SK-N-SH (cell line): ENCODE measurements around the gene MCF2L2. TPM values are rescaled to one million over a fixed set of nuclear protein-coding genes. Genes with fewer than 3 reads are reported as not detected.

Experiments used
- CTCF ChIA-PET: fragments of 300-600, 350-600 bp; formaldehyde crosslinking; extraction: SDS; loops from one replicate; lab custom pipeline; 2021; lab: Yijun Ruan, JAX
- POLR2A ChIA-PET: fragments of 350-600 bp; sonication (Branson Sonifier 250); formaldehyde crosslinking; extraction: SDS; loops from one replicate; lab custom pipeline; 2020; ENCODE audit warnings: antibody characterized with exemption, inconsistent platforms; lab: Yijun Ruan, JAX
- DNase-seq: peaks from one replicate; pipeline ENCODE4 v3.0.0; 2012
- H2AFZ ChIP-seq: fragments of 200-600 bp; sonication (generic); 2 replicates; pipeline ENCODE4 v1.8.1; 2016; ENCODE audit warnings: antibody characterized with exemption, mild to moderate bottlenecking, low read depth
- H3F3A ChIP-seq: fragments of 200-600 bp; sonication (generic); replicated peaks from 2 replicates; pipeline ENCODE3; 2016; ENCODE audit warnings: antibody characterized with exemption, mild to moderate bottlenecking; ENCODE audit not compliant: insufficient read depth
- H3K27ac ChIP-seq, 2 experiments: fragments of 200-500 bp in 1 of 2; fragments of 200-600 bp in 1 of 2; sonication (Bioruptor generic) in 1 of 2; sonication (generic), shearing (Covaris generic) in 1 of 2; 2 replicates each; pipeline versions ENCODE4 v1.5.1 to v1.6.1; 2014 to 2016; ENCODE audit warnings: low read depth in 2 of 2, inconsistent platforms in 1 of 2, low read length in 1 of 2, mild to moderate bottlenecking in 1 of 2, mixed read lengths in 1 of 2
- H3K27me3 ChIP-seq: fragments of 200-600 bp; sonication (generic), shearing (Covaris generic); 2 replicates; pipeline ENCODE4 v1.6.1; 2016; ENCODE audit warnings: mixed run types; ENCODE audit not compliant: insufficient read depth
- H3K36me3 ChIP-seq, 2 experiments: fragments of 200-500 bp in 1 of 2; fragments of 200-600 bp in 1 of 2; sonication (Bioruptor generic) in 1 of 2; sonication (generic) in 1 of 2; replicated peaks in 1 of 2; 2 replicates each; pipeline versions ENCODE3 to v1.5.1; 2014 to 2016; ENCODE audit warnings: low read length in 1 of 2, mild to moderate bottlenecking in 1 of 2; ENCODE audit not compliant: insufficient read depth in 2 of 2, control insufficient read depth in 1 of 2
- H3K4me1 ChIP-seq, 2 experiments: fragments of 200-500 bp in 1 of 2; fragments of 200-600 bp in 1 of 2; sonication (Bioruptor generic) in 1 of 2; sonication (generic), shearing (Covaris generic) in 1 of 2; 2 replicates each; pipeline versions ENCODE4 v1.5.1 to v1.6.1; 2014 to 2016; ENCODE audit warnings: low read depth in 1 of 2, low read length in 1 of 2, mixed run types in 1 of 2; ENCODE audit not compliant: insufficient read depth in 2 of 2, control insufficient read depth in 1 of 2
- H3K4me2 ChIP-seq: fragments of 200-600 bp; sonication (generic), shearing (Covaris generic); 2 replicates; pipeline ENCODE4 v1.6.1; 2017; ENCODE audit warnings: mixed run types
- H3K4me3 ChIP-seq, 2 experiments: fragments of 200-500 bp in 1 of 2; fragments of 200-600 bp in 1 of 2; sonication (Bioruptor generic) in 1 of 2; sonication (generic), shearing (Covaris generic) in 1 of 2; 2 replicates each; pipeline versions ENCODE4 v1.5.1 to v1.8.1; 2014 to 2016; ENCODE audit warnings: low read depth in 2 of 2, inconsistent platforms in 1 of 2, low read length in 1 of 2, mild to moderate bottlenecking in 1 of 2, mixed read lengths in 1 of 2, moderate library complexity in 1 of 2
- H3K79me2 ChIP-seq: fragments of 200-600 bp; sonication (generic); 2 replicates; pipeline ENCODE4 v1.8.1; 2017; ENCODE audit warnings: mild to moderate bottlenecking; ENCODE audit not compliant: insufficient read depth
- H3K9ac ChIP-seq: fragments of 200-600 bp; sonication (generic); 2 replicates; pipeline ENCODE4 v1.6.1; 2017; ENCODE audit warnings: mixed run types
- H3K9me2 ChIP-seq: fragments of 200-600 bp; sonication (generic); 2 replicates; pipeline ENCODE4 v1.6.1; 2017; ENCODE audit warnings: mixed run types
- H3K9me3 ChIP-seq: fragments of 200-600 bp; sonication (generic); 2 replicates; pipeline ENCODE4 v1.6.1; 2017; ENCODE audit warnings: mixed run types, mild to moderate bottlenecking, moderate library complexity
- H4K20me1 ChIP-seq: fragments of 200-600 bp; sonication (generic); 2 replicates; pipeline ENCODE4 v1.6.1; 2017; ENCODE audit warnings: mild to moderate bottlenecking, mixed run types; ENCODE audit not compliant: insufficient read depth
- ELF1 ChIP-seq: IDR thresholded peaks from 2 replicates; pipeline ENCODE4 v1.4.0; 2012
- FOSL2 ChIP-seq: IDR thresholded peaks from 2 replicates; pipeline ENCODE4 v1.4.0; 2012; ENCODE audit warnings: low read depth, mild to moderate bottlenecking, moderate library complexity, borderline replicate concordance
- FOXM1 ChIP-seq: IDR thresholded peaks from 2 replicates; pipeline ENCODE4 v1.4.0; 2012; ENCODE audit warnings: low read depth, mild to moderate bottlenecking
- GABPA ChIP-seq: IDR thresholded peaks from 2 replicates; pipeline ENCODE4 v1.4.0; 2012; ENCODE audit warnings: low read depth, mild to moderate bottlenecking
- MXI1 ChIP-seq: IDR thresholded peaks from 2 replicates; pipeline ENCODE4 v1.6.1; 2012; ENCODE audit warnings: mild to moderate bottlenecking, low read depth, low read length, improper control_type of control experiment
- NFIC ChIP-seq: IDR thresholded peaks from 2 replicates; pipeline ENCODE4 v1.4.0; 2012; ENCODE audit warnings: borderline replicate concordance
- NRF1 ChIP-seq: IDR thresholded peaks from 2 replicates; pipeline ENCODE4 v1.6.1; 2012; ENCODE audit warnings: low read depth, mild to moderate bottlenecking, low read length
- RAD21 ChIP-seq: IDR thresholded peaks from 2 replicates; pipeline ENCODE4 v1.6.1; 2012; ENCODE audit warnings: mild to moderate bottlenecking, low read length
- SMC3 ChIP-seq: IDR thresholded peaks from 2 replicates; pipeline ENCODE4 v1.6.1; 2012; ENCODE audit warnings: low read depth, low read length, improper control_type of control experiment
- TAF1 ChIP-seq: IDR thresholded peaks from 2 replicates; pipeline ENCODE4 v1.6.1; 2012; ENCODE audit warnings: low read depth, mild to moderate bottlenecking, low read length, moderate library complexity, borderline replicate concordance
- TEAD4 ChIP-seq: IDR thresholded peaks from 2 replicates; pipeline ENCODE4 v1.4.0; 2012; ENCODE audit warnings: mild to moderate bottlenecking, borderline replicate concordance; ENCODE audit not compliant: insufficient read depth
- WGBS: methylation state at CpG from one replicate; pipeline ENCODE4 v1.1.6; 2017; ENCODE audit warnings: low lambda C conversion rate; 5-methylcytosine and 5-hydroxymethylcytosine counted together
- polyA plus RNA-seq, 3 experiments: library from polyadenylated mRNA; depleted of rRNA; stranded (reverse); fragments of >200 nt; gene quantifications; 2 replicates each; pipeline ENCODE4 v1.2.3, GENCODE V29; 2012
- TF ChIP-seq, protein P1 (sequence below): fragments of 150-350 bp; IDR thresholded peaks from 2 replicates; pipeline ENCODE4 v1.6.1; 2017; ENCODE audit warnings: antibody characterized with exemption, low read length, low read depth, borderline replicate concordance
- TF ChIP-seq, protein P2 (sequence below): IDR thresholded peaks from 2 replicates; pipeline ENCODE4 v1.6.1; 2012; ENCODE audit warnings: mild to moderate bottlenecking, low read depth, low read length, moderate library complexity
- TF ChIP-seq, protein P3 (sequence below): fragments of 150-350 bp; IDR thresholded peaks from 2 replicates; pipeline ENCODE4 v1.6.1; 2016; ENCODE audit warnings: mild to moderate bottlenecking, low read depth, low read length
- TF ChIP-seq, protein P4 (sequence below): fragments of 200-600 bp; sonication (generic); IDR thresholded peaks from 2 replicates; pipeline ENCODE4 v1.6.1; 2017; ENCODE audit warnings: antibody characterized with exemption, mild to moderate bottlenecking, moderate library complexity

MCF2L2 gene
- polyA plus RNA-seq, 1 of the 3 experiments (the other 2 are of a cell fraction), result 0.56 TPM

DNA sequence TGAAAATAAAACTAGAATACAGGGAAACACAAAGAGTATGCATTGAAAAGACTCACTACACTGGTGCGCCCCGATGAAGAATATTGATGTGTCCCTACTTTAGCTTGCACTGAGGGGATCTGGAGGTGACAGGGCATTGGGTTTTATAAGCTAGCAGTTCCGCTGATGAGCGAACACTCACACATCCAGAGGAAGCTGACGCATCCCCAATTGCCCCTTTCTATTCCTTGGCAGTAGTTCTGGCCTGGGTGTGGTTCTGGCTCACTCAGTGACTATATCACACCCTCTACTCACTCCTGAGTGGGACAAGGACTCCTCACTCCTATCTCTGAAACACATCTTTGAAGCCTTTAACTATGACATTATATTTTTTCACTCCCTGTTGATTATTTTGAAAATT, 104.3 kb downstream of the MCF2L2 start:
- H3K4me2 ChIP-seq, result no peak overlapping the region
- no peak overlapping the region for H2AFZ ChIP-seq
- no peak overlapping the region for H3K4me3 ChIP-seq
- no peaks in the 10 kb centered on the region for H4K20me1 ChIP-seq
- CTCF ChIA-PET, result interaction anchor here (0.9 kb wide), 1 partner anchor 62 kb away, joined by 4 read pairs; no protein-coding TSS in a partner anchor
- TF ChIP-seq, protein P1, sequence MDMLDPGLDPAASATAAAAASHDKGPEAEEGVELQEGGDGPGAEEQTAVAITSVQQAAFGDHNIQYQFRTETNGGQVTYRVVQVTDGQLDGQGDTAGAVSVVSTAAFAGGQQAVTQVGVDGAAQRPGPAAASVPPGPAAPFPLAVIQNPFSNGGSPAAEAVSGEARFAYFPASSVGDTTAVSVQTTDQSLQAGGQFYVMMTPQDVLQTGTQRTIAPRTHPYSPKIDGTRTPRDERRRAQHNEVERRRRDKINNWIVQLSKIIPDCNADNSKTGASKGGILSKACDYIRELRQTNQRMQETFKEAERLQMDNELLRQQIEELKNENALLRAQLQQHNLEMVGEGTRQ, result no peak
- TF ChIP-seq SMC3 (no peak), MXI1 (no peak), FOXM1 (no peak), NFIC (no peak), TAF1 (no peak), RAD21 (no peak), TEAD4 (no peak), NRF1 (no peak), FOSL2 (no peak), GABPA (no peak), ELF1 (no peak)
- TF ChIP-seq, protein P2, sequence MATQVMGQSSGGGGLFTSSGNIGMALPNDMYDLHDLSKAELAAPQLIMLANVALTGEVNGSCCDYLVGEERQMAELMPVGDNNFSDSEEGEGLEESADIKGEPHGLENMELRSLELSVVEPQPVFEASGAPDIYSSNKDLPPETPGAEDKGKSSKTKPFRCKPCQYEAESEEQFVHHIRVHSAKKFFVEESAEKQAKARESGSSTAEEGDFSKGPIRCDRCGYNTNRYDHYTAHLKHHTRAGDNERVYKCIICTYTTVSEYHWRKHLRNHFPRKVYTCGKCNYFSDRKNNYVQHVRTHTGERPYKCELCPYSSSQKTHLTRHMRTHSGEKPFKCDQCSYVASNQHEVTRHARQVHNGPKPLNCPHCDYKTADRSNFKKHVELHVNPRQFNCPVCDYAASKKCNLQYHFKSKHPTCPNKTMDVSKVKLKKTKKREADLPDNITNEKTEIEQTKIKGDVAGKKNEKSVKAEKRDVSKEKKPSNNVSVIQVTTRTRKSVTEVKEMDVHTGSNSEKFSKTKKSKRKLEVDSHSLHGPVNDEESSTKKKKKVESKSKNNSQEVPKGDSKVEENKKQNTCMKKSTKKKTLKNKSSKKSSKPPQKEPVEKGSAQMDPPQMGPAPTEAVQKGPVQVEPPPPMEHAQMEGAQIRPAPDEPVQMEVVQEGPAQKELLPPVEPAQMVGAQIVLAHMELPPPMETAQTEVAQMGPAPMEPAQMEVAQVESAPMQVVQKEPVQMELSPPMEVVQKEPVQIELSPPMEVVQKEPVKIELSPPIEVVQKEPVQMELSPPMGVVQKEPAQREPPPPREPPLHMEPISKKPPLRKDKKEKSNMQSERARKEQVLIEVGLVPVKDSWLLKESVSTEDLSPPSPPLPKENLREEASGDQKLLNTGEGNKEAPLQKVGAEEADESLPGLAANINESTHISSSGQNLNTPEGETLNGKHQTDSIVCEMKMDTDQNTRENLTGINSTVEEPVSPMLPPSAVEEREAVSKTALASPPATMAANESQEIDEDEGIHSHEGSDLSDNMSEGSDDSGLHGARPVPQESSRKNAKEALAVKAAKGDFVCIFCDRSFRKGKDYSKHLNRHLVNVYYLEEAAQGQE, result no peak
- TF ChIP-seq, protein P3, sequence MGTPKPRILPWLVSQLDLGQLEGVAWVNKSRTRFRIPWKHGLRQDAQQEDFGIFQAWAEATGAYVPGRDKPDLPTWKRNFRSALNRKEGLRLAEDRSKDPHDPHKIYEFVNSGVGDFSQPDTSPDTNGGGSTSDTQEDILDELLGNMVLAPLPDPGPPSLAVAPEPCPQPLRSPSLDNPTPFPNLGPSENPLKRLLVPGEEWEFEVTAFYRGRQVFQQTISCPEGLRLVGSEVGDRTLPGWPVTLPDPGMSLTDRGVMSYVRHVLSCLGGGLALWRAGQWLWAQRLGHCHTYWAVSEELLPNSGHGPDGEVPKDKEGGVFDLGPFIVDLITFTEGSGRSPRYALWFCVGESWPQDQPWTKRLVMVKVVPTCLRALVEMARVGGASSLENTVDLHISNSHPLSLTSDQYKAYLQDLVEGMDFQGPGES, result no peak
- TF ChIP-seq, protein P4, sequence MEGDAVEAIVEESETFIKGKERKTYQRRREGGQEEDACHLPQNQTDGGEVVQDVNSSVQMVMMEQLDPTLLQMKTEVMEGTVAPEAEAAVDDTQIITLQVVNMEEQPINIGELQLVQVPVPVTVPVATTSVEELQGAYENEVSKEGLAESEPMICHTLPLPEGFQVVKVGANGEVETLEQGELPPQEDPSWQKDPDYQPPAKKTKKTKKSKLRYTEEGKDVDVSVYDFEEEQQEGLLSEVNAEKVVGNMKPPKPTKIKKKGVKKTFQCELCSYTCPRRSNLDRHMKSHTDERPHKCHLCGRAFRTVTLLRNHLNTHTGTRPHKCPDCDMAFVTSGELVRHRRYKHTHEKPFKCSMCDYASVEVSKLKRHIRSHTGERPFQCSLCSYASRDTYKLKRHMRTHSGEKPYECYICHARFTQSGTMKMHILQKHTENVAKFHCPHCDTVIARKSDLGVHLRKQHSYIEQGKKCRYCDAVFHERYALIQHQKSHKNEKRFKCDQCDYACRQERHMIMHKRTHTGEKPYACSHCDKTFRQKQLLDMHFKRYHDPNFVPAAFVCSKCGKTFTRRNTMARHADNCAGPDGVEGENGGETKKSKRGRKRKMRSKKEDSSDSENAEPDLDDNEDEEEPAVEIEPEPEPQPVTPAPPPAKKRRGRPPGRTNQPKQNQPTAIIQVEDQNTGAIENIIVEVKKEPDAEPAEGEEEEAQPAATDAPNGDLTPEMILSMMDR, result no peak
- TF ChIP-seq, all 33 proteins: peak for 0
- H3K9ac ChIP-seq, result no peak overlapping the region
- no peaks in the 10 kb centered on the region for H3K9me2 ChIP-seq
- H3F3A ChIP-seq, result no peaks in the 10 kb centered on the region
- no peaks in the 10 kb centered on the region for H3K27me3 ChIP-seq
- H3K9me3 ChIP-seq, result no peaks in the 10 kb centered on the region
- WGBS, result 93% methylated on average over 5 of the region's 5 CpGs
- no peaks in the 10 kb centered on the region for H3K36me3 ChIP-seq
- H3K27ac ChIP-seq, result no peak overlapping the region
- no peak for DNase-seq
- no peaks in the 10 kb centered on the region for H3K79me2 ChIP-seq
- POLR2A ChIA-PET, result no interaction called here
- peaks cover 0 to 11% of the 10 kb centered on the region in 2 experiments; a peak in 3 of 4 replicates for H3K4me1 ChIP-seq
